ENCODE data around the gene MYO5C.

GRCh38 chr15:52340093-52340492 is 44.5 kb upstream of the MYO5C start:
- TF ChIP-seq CTCF (IDR thresholded peaks at IDR 0.05; ENCODE audit: control extremely low read depth in 1 of 3, insufficient read depth in 1 of 3, low read depth in 1 of 3, low read length in 3 of 3) (no peak), ZNF274 (IDR thresholded peaks at IDR 0.05; ENCODE audit: borderline replicate concordance, extremely low read depth, low read length) (no peak), POLR2A (IDR thresholded peaks at IDR 0.05; ENCODE audit: control extremely low read depth in 1 of 2, low read depth in 2 of 2, low read length in 2 of 2) (no peak), TAF1 (IDR thresholded peaks at IDR 0.05; ENCODE audit: low read depth, low read length) (no peak), POLR2AphosphoS5 (IDR thresholded peaks at IDR 0.05; ENCODE audit: low read depth, low read length) (no peak), EZH2 (IDR thresholded peaks at IDR 0.05; ENCODE audit: low read depth, low read length, severe bottlenecking) (no peak)

Measured in H1 (cell line).